HCT116 (cell line): ENCODE measurements around the gene PRSS33. TPM values are rescaled to one million over a fixed set of nuclear protein-coding genes. Genes with fewer than 3 reads are reported as not detected.

Experiments
- ATAC-seq: fragments of 200-7000 bp; cut with Tn5 transposase; 2 replicates; pipeline ENCODE4 v1.9.1; 2020; ENCODE audit warnings: mild to moderate bottlenecking, moderate library complexity
- BruUV-seq: library from RNA; stranded (reverse); fragments of 400-500 nt; replicated peaks from 2 replicates; lab custom pipeline; 2021; lab: Mats Ljungman, UMichigan
- CTCF ChIA-PET: fragments of 300-600 bp; sonication (Branson Sonifier 250); formaldehyde crosslinking; loops from one replicate; lab custom pipeline; 2021; ENCODE audit warnings: antibody characterized with exemption; lab: Charles Lee
- POLR2A ChIA-PET: fragments of 300-600, 350-600 bp; sonication (Branson Sonifier 250); formaldehyde crosslinking; loops from one replicate; lab custom pipeline; 2021; ENCODE audit warnings: antibody characterized with exemption; lab: Charles Lee
- RAD21 ChIA-PET, 2 experiments: fragments of 300-600 bp; sonication (Branson Sonifier 250); formaldehyde crosslinking; loops; one replicate each; lab custom pipeline; 2023; ENCODE audit warnings: low total read pairs in 2 of 2; ENCODE audit not compliant: uncharacterized antibody in 2 of 2, unreplicated experiment in 2 of 2, low non-redundant PET in 1 of 2; lab: Charles Lee
- DNase-seq: peaks from one replicate; pipeline ENCODE4 v3.0.0-alpha.2; 2010; ENCODE audit warnings: low read depth, low spot score
- H2AFZ ChIP-seq: fragments of 200-600 bp; shearing (Covaris generic), sonication (generic); 2 replicates; pipeline ENCODE4 v1.6.1; 2017; ENCODE audit warnings: low read depth, mixed run types, mixed read lengths, antibody characterized with exemption, low read length; ENCODE audit not compliant: poor library complexity, severe bottlenecking
- H3K27ac ChIP-seq: 2 replicates; pipeline ENCODE4 v1.5.1; 2012; ENCODE audit warnings: low read depth, low read length
- H3K27me3 ChIP-seq: fragments of 200-600 bp; sonication (generic); 2 replicates; pipeline ENCODE4 v1.6.1; 2016; ENCODE audit warnings: mixed run types, low read length, mixed read lengths; ENCODE audit not compliant: insufficient read depth
- H3K36me3 ChIP-seq, 2 experiments: fragments of 200-500 bp in 1 of 2; fragments of 200-600 bp in 1 of 2; sonication (Bioruptor generic) in 1 of 2; sonication (generic) in 1 of 2; 2 replicates each; pipeline versions ENCODE4 v1.5.1 to v1.6.1; 2014 to 2016; ENCODE audit warnings: low read length in 2 of 2, inconsistent platforms in 1 of 2, mixed read lengths in 1 of 2, mixed run types in 1 of 2; ENCODE audit not compliant: insufficient read depth in 2 of 2, control insufficient read depth in 1 of 2
- H3K4me1 ChIP-seq, 2 experiments: fragments of 200-600 bp in 1 of 2; sonication (generic) in 1 of 2; 2 replicates each; pipeline versions ENCODE4 v1.5.1 to v1.6.1; 2012 to 2017; ENCODE audit warnings: low read length in 2 of 2, inconsistent platforms in 1 of 2, mild to moderate bottlenecking in 1 of 2, mixed read lengths in 1 of 2, mixed run types in 1 of 2, moderate library complexity in 1 of 2; ENCODE audit not compliant: insufficient read depth in 2 of 2, control insufficient read depth in 1 of 2
- H3K4me2 ChIP-seq: fragments of 200-600 bp; sonication (generic); 2 replicates; pipeline ENCODE4 v1.6.1; 2017; ENCODE audit warnings: mixed run types, low read length, mixed read lengths
- H3K4me3 ChIP-seq, 2 experiments: fragments of 200-600 bp in 1 of 2; sonication (generic) in 1 of 2; replicated peaks in 1 of 2; 2 replicates each; pipeline ENCODE4 v1.5.1; 2011 to 2016; ENCODE audit warnings: low read length in 2 of 2, control low read depth in 1 of 2, low read depth in 1 of 2, mild to moderate bottlenecking in 1 of 2, mixed read lengths in 1 of 2, mixed run types in 1 of 2
- H3K79me2 ChIP-seq: fragments of 200-600 bp; sonication (generic); 2 replicates; pipeline ENCODE4 v1.6.1; 2017; ENCODE audit warnings: mild to moderate bottlenecking, mixed run types, low read length, moderate library complexity, mixed read lengths; ENCODE audit not compliant: insufficient read depth
- H3K9ac ChIP-seq: fragments of 200-600 bp; sonication (generic); 2 replicates; pipeline ENCODE4 v1.6.1; 2016; ENCODE audit warnings: low read length, mixed read lengths
- H3K9me2 ChIP-seq: fragments of 200-600 bp; sonication (generic), shearing (Covaris generic); 2 replicates; pipeline ENCODE4 v1.6.1; 2017; ENCODE audit warnings: mixed run types, mild to moderate bottlenecking, moderate library complexity; ENCODE audit not compliant: insufficient read depth
- H3K9me3 ChIP-seq, 2 experiments: fragments of 200-500 bp in 1 of 2; fragments of 200-600 bp in 1 of 2; sonication (Bioruptor generic) in 1 of 2; sonication (generic) in 1 of 2; 2 replicates each; pipeline ENCODE4 v1.6.1; 2014 to 2017; ENCODE audit warnings: low read length in 2 of 2, mixed read lengths in 2 of 2, inconsistent platforms in 1 of 2, low read depth in 1 of 2, mild to moderate bottlenecking in 1 of 2, mixed run types in 1 of 2, moderate library complexity in 1 of 2; ENCODE audit not compliant: control insufficient read depth in 1 of 2, insufficient read depth in 1 of 2
- H4K20me1 ChIP-seq: fragments of 200-600 bp; sonication (generic), shearing (Covaris generic); 2 replicates; pipeline ENCODE4 v1.6.1; 2017; ENCODE audit warnings: mixed run types, mild to moderate bottlenecking, moderate library complexity; ENCODE audit not compliant: insufficient read depth
- CBX3 ChIP-seq: IDR thresholded peaks from 2 replicates; pipeline ENCODE4 v1.6.1; 2012; ENCODE audit warnings: low read depth
- CEBPB ChIP-seq: IDR thresholded peaks from 2 replicates; pipeline ENCODE4 v1.6.1; 2012; ENCODE audit warnings: low read depth
- EGR1 ChIP-seq: IDR thresholded peaks from 2 replicates; pipeline ENCODE4 v1.6.1; 2012; ENCODE audit warnings: low read depth
- ELF1 ChIP-seq: IDR thresholded peaks from 2 replicates; pipeline ENCODE4 v1.6.1; 2012; ENCODE audit warnings: low read depth, borderline replicate concordance
- POLR2A ChIP-seq: IDR thresholded peaks from 2 replicates; pipeline ENCODE4 v1.7.0; 2011; ENCODE audit warnings: borderline replicate concordance; ENCODE audit not compliant: insufficient read depth, insufficient read length; ENCODE audit errors: extremely low read depth
- POLR2AphosphoS5 ChIP-seq: IDR thresholded peaks from 2 replicates; pipeline ENCODE4 v1.6.1; 2011; ENCODE audit warnings: mild to moderate bottlenecking, low read depth, low read length, moderate library complexity
- SIN3A ChIP-seq: IDR thresholded peaks from 2 replicates; pipeline ENCODE4 v1.6.1; 2012; ENCODE audit warnings: low read depth
- SP1 ChIP-seq: IDR thresholded peaks from 2 replicates; pipeline ENCODE4 v1.6.1; 2012; ENCODE audit warnings: low read depth
- SRF ChIP-seq: IDR thresholded peaks from 2 replicates; pipeline ENCODE4 v1.6.1; 2012; ENCODE audit warnings: low read depth
- TCF7L2 ChIP-seq: IDR thresholded peaks from 2 replicates; pipeline ENCODE4 v1.7.0; 2011; ENCODE audit warnings: borderline replicate concordance, inconsistent platforms; ENCODE audit not compliant: insufficient read depth, insufficient read length; ENCODE audit errors: extremely low read depth
- intact Hi-C: fragments of 100-400 bp; cut with micrococcal nuclease; formaldehyde crosslinking; loops from 2 replicates; pipeline ENCODE4 v1.10.0; 2022
- total RNA-seq: library from RNA; stranded (reverse); gene quantifications from one replicate; pipeline ENCODE4 v1.2.1, GENCODE V29; 2021; ENCODE audit not compliant: unreplicated experiment
- TF ChIP-seq, protein P1 (sequence below): IDR thresholded peaks from 2 replicates; pipeline ENCODE4 v1.6.1; 2012
- TF ChIP-seq, protein P2 (sequence below): IDR thresholded peaks from 2 replicates; pipeline ENCODE4 v1.6.1; 2012; ENCODE audit warnings: low read depth

The PRSS33 gene
- total RNA-seq, 1 experiment from 2014 or later = not detected

DNA sequence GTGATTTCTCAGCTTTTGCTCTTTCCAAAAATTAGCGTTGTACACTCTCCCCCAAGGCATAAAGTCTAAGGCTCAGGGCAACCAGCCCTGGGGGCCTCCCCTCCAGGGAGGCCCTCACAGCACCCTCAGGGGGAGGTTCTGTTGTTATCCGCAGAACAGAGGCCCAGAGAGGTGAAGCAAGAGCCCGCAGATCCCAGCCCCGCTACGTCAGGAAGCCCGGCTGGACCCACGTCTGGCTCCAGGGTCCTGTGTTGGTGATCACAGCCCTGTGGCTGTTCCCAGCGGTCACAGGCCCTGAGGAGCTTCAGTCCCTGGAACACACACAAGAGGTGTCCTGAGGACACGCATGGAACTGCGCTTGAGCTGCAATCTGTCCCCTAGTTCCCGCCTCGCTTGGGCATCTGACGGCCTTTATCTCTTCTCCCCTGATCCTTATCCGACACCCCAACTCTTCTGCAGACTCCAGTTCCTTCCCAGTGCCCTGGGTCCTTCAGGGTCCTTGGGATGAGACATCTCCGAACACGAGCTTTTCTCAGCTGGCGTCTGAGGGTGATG, 41.6 kb upstream of the PRSS33 start:
- H3K4me2 ChIP-seq = no peak overlapping the region
- H3K27me3 ChIP-seq = no peaks in the 10 kb centered on the region
- H3K36me3 ChIP-seq = no peaks in the 10 kb centered on the region
- H3K4me1 ChIP-seq = no peaks in the 10 kb centered on the region
- ChIA-PET CTCF (no interaction called here), POLR2A (no interaction called here), RAD21 (no interaction called here)
- no peak overlapping the region for H2AFZ ChIP-seq
- no peaks in the 10 kb centered on the region for H4K20me1 ChIP-seq
- ATAC-seq (0 out of 2 replicates have a peak, but pooled peaks have one; percentile 35), DNase-seq (no peak)
- intact Hi-C loops = no loop called here
- no peaks in the 10 kb centered on the region for H3K79me2 ChIP-seq
- TF ChIP-seq POLR2A (no peak), CEBPB (no peak), SRF (no peak), EGR1 (no peak), POLR2AphosphoS5 (no peak), SIN3A (no peak), ELF1 (no peak), TCF7L2 (no peak), CBX3 (no peak), SP1 (no peak)
- TF ChIP-seq, protein P1, sequence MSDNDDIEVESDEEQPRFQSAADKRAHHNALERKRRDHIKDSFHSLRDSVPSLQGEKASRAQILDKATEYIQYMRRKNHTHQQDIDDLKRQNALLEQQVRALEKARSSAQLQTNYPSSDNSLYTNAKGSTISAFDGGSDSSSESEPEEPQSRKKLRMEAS = no peak
- TF ChIP-seq, protein P2, sequence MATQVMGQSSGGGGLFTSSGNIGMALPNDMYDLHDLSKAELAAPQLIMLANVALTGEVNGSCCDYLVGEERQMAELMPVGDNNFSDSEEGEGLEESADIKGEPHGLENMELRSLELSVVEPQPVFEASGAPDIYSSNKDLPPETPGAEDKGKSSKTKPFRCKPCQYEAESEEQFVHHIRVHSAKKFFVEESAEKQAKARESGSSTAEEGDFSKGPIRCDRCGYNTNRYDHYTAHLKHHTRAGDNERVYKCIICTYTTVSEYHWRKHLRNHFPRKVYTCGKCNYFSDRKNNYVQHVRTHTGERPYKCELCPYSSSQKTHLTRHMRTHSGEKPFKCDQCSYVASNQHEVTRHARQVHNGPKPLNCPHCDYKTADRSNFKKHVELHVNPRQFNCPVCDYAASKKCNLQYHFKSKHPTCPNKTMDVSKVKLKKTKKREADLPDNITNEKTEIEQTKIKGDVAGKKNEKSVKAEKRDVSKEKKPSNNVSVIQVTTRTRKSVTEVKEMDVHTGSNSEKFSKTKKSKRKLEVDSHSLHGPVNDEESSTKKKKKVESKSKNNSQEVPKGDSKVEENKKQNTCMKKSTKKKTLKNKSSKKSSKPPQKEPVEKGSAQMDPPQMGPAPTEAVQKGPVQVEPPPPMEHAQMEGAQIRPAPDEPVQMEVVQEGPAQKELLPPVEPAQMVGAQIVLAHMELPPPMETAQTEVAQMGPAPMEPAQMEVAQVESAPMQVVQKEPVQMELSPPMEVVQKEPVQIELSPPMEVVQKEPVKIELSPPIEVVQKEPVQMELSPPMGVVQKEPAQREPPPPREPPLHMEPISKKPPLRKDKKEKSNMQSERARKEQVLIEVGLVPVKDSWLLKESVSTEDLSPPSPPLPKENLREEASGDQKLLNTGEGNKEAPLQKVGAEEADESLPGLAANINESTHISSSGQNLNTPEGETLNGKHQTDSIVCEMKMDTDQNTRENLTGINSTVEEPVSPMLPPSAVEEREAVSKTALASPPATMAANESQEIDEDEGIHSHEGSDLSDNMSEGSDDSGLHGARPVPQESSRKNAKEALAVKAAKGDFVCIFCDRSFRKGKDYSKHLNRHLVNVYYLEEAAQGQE = no peak
- H3K9me2 ChIP-seq = no peaks in the 10 kb centered on the region
- H3K27ac ChIP-seq = no peak overlapping the region
- BruUV-seq = no TSS peak
- no peak overlapping the region for H3K4me3 ChIP-seq
- H3K9me3 ChIP-seq = no peaks in the 10 kb centered on the region
- no peak overlapping the region for H3K9ac ChIP-seq
